Chondrocyte (in vitro differentiated cells): ENCODE results near the gene RB1. TPM values are rescaled to one million over a fixed set of nuclear protein-coding genes. Genes with fewer than 3 reads are reported as not detected.

Experiments used
- DNase-seq: peaks from one replicate; pipeline ENCODE4 v3.0.0; 2021; ENCODE audit warnings: mixed read lengths, low spot score
- H3K27ac Mint-ChIP-seq: one replicate; pipeline ENCODE4 v1.8.0; 2021; ENCODE audit warnings: mild to moderate bottlenecking, moderate library complexity, mixed read lengths; ENCODE audit not compliant: unreplicated experiment
- H3K27me3 Mint-ChIP-seq: 2 replicates; pipeline ENCODE4 v1.8.0; 2021; ENCODE audit warnings: low read depth, mixed read lengths
- H3K36me3 Mint-ChIP-seq: 2 replicates; pipeline ENCODE4 v1.8.0; 2021; ENCODE audit warnings: low read depth, mixed read lengths
- H3K4me1 Mint-ChIP-seq: 2 replicates; pipeline ENCODE4 v1.8.0; 2021; ENCODE audit warnings: low read depth, mild to moderate bottlenecking, mixed read lengths
- H3K4me3 Mint-ChIP-seq: one replicate; pipeline ENCODE4 v1.8.0; 2021; ENCODE audit warnings: mild to moderate bottlenecking, moderate library complexity, mixed read lengths; ENCODE audit not compliant: unreplicated experiment
- H3K9me3 Mint-ChIP-seq: 2 replicates; pipeline ENCODE4 v1.8.0; 2021; ENCODE audit warnings: low read depth, mixed read lengths
- total RNA-seq: library from RNA; stranded (reverse); gene quantifications from 3 replicates; pipeline ENCODE4 v1.2.1, GENCODE V29; 2021
- TF ChIP-seq, protein P1 (sequence below): fragments of 200-600 bp; sonication (generic); IDR thresholded peaks from 2 replicates; pipeline ENCODE4 v1.5.0; 2021; ENCODE audit warnings: antibody characterized with exemption, mild to moderate bottlenecking, moderate library complexity

The RB1 gene
- total RNA-seq, 1 donor from 2014 or later = 33.4 TPM

DNA sequence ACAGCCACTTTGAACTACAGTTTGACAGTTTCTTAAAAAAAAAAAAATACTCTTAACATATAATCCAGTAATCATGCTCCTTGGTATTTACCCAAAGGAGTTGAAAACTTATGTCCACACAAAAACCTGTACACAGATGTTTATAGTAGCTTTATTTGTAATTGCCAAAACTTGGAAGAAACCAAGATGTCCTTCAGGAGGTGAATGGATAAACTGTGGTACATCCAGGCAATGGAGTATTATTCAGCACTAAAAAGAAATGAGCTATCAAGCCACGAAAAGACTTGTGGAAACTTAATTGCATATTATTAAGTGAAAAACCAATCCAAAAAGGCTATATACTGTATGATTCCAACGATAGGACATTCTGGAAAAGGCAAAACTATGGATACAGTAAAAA is 184.4 kb downstream of the RB1 start:
- peaks cover 5% of the 10 kb centered on the region for H3K9me3 Mint-ChIP-seq
- no peak overlapping the region for H3K4me3 Mint-ChIP-seq
- peaks cover 12% of the 10 kb centered on the region for H3K36me3 Mint-ChIP-seq
- no peak overlapping the region for H3K27ac Mint-ChIP-seq
- no peak for DNase-seq
- no peaks in the 10 kb centered on the region for H3K27me3 Mint-ChIP-seq
- no peaks in the 10 kb centered on the region for H3K4me1 Mint-ChIP-seq
- TF ChIP-seq, protein P1, sequence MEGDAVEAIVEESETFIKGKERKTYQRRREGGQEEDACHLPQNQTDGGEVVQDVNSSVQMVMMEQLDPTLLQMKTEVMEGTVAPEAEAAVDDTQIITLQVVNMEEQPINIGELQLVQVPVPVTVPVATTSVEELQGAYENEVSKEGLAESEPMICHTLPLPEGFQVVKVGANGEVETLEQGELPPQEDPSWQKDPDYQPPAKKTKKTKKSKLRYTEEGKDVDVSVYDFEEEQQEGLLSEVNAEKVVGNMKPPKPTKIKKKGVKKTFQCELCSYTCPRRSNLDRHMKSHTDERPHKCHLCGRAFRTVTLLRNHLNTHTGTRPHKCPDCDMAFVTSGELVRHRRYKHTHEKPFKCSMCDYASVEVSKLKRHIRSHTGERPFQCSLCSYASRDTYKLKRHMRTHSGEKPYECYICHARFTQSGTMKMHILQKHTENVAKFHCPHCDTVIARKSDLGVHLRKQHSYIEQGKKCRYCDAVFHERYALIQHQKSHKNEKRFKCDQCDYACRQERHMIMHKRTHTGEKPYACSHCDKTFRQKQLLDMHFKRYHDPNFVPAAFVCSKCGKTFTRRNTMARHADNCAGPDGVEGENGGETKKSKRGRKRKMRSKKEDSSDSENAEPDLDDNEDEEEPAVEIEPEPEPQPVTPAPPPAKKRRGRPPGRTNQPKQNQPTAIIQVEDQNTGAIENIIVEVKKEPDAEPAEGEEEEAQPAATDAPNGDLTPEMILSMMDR = no peak

- Mint-ChIP-seq H3K27me3 (no peaks in the 10 kb centered on the region), H3K4me1 (no peaks in the 10 kb centered on the region), H3K27ac (no peak overlapping the region), H3K36me3 (peaks cover 10% of the 10 kb centered on the region), H3K9me3 (peaks cover 5% of the 10 kb centered on the region), H3K4me3 (no peak overlapping the region)
- TF ChIP-seq, protein P1 = no peak
- no peak for DNase-seq
Measured at GRCh38 chr13:48488995-48489394, 185.4 kb downstream of the RB1 start.

DNA sequence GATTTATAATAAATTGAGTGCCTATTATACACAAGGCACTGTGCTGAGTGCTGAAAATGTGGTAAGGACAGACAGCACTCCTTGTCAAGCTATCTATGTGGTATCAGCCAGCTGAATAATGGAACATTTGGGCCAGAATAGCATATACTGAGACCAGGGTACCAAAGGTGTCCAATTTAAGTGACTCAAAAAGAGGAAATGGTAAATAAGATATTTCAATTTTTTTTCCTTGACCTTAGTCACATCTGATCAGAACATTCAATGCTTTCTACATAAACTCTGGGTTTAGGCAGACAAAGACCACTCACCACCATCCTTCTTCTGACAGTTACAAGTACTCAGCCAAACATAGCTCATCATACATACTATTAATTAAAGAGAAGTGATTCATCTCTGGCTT is 186.1 kb downstream of the RB1 start:
- Mint-ChIP-seq H3K36me3 (peaks cover 10% of the 10 kb centered on the region), H3K4me3 (no peak overlapping the region)
- TF ChIP-seq, protein P1 = no peak

DNA sequence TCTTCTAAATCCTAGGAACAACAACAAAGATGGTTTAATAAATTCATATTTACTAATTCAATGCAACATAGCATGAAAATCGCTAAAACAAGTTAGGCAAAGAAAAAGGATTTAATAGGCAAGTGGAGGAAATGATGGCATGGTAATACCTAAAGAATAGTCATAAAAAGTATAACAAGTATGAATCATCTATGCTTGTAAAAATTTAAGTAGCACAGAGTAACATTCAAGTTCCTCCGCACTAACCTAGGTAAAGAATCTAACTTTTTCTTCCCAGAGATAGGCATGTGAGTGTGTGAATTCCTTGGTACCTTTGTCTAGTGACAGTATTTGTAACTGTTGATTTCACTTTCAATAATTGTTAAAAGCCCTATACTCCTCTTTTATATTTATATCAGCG is 186.7 kb downstream of the RB1 start:
- TF ChIP-seq, protein P1 = no peak
- DNase-seq = no peak
- Mint-ChIP-seq H3K4me1 (no peaks in the 10 kb centered on the region), H3K36me3 (peaks cover 9% of the 10 kb centered on the region), H3K27ac (no peak overlapping the region), H3K4me3 (no peak overlapping the region), H3K27me3 (no peaks in the 10 kb centered on the region), H3K9me3 (peaks cover 5% of the 10 kb centered on the region)

More for the DNA sequence above, 186.1 kb downstream of the RB1 start:
- Mint-ChIP-seq H3K27ac (no peak overlapping the region), H3K4me1 (no peaks in the 10 kb centered on the region), H3K27me3 (no peaks in the 10 kb centered on the region), H3K9me3 (peaks cover 5% of the 10 kb centered on the region)
- DNase-seq = no peak

DNA sequence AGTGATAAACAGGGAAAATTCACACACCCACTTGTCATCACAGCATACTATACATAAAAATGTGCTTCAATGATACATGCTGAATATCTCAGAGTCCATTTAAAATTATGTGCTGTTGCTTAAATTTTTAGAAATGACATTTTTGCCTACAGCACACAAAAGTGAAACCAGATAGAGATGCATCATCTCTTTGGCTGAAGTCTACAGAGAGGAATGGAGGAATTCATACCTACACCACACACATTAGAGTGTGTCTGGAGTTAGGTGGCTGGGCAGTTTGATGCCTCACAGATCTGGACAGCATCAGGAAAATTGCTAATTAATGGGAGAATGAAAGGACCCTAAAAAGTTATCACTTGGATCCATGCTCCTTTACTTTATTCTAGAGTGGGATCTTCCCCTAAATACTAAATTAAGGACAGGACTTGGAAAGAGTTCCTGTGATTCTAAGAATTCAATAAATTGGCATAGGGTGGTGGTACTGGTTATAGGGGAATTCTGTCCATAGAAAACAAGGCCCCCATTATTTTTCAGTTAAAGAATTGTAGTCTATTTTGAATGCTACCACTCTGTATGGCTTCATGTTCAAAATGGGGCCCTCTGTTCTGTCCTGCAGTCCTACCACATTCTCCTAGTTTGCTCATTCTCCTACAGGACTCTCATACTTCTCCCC is 188.0 kb downstream of the RB1 start:
- Mint-ChIP-seq H3K9me3 (peaks cover 5% of the 10 kb centered on the region), H3K4me3 (no peak overlapping the region), H3K27ac (no peak overlapping the region), H3K27me3 (no peaks in the 10 kb centered on the region), H3K36me3 (peaks cover 6% of the 10 kb centered on the region), H3K4me1 (no peaks in the 10 kb centered on the region)
- TF ChIP-seq, protein P1 = no peak
- DNase-seq = no peak
